Measurements from ENCODE around the gene GNB1L.

DNA sequence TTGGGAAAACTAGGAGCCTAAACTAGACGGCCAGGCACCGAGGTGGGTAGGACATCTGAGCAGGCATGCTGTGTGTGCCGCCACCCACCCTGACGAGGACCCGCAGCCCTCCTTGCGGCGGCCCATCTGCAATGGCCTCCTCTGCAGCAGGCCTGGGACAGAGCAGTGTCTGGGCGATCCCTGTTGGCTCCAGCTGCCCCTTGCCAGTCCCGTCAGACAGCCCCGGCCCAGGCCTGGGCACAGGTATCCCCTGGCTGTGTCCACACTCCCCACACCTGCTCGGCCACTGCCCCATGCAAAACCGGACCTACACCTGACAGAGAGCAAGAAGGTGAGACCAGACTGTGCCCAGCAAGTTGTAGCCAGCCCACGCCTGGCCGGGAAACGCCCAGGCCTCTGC lies 38.7 kb upstream of the GNB1L start:
- TF ChIP-seq ZFP30 (CRISPR knock-in tag; IDR thresholded peaks at IDR 0.05) = no peak
- no peak for TF ChIP-seq CSDC2 (CRISPR knock-in tag; IDR thresholded peaks at IDR 0.05)

Data from SK-N-SH treated with all-trans-retinoic acid at 6 μM for 48 hours (cell line).